GM18508 (cell line): ENCODE data around the gene MRPL37.

Experiments
- ATAC-seq: cut with Tn5 transposase; IDR thresholded peaks from one replicate; pipeline ENCODE4 v1.9.1; 2021; ENCODE audit warnings: moderate number of reproducible peaks; ENCODE audit not compliant: insufficient read depth, unreplicated experiment

MRPL37 gene

GRCh38 chr1:54257876-54258275, 57.9 kb downstream of the MRPL37 start:
- no peak for ATAC-seq

- ATAC-seq, result no peak
Measured at GRCh38 chr1:54259546-54260140, 59.7 kb downstream of the MRPL37 start.

- ATAC-seq, result no peak
Measured at GRCh38 chr1:54260810-54261209, 60.8 kb downstream of the MRPL37 start.

- ATAC-seq, result no peak
Measured at GRCh38 chr1:54262244-54262643, 62.3 kb downstream of the MRPL37 start.

GRCh38 chr1:54263601-54264226, 63.7 kb downstream of the MRPL37 start:
- no peak for ATAC-seq

- no peak for ATAC-seq
Measured at GRCh38 chr1:54265126-54265525, 65.2 kb downstream of the MRPL37 start.

- ATAC-seq, result no peak
Measured at GRCh38 chr1:54265659-54266058, 65.7 kb downstream of the MRPL37 start.

- ATAC-seq, result no peak
Measured at GRCh38 chr1:54266195-54266594, 66.2 kb downstream of the MRPL37 start.

- no peak for ATAC-seq
Measured at GRCh38 chr1:54266908-54267307, 66.9 kb downstream of the MRPL37 start.
